Inferior parietal cortex (tissue), 1 donor: ENCODE data around the gene SYPL2.

Experiments
- DNase-seq: peaks from one replicate; pipeline ENCODE4 v3.0.0-alpha.2; 2016; ENCODE audit errors: extremely low spot score

The SYPL2 gene

GRCh38 chr1:109491372-109491771 lies 25.0 kb downstream of the SYPL2 start:
- no peak for DNase-seq

- no peak for DNase-seq
Observed at GRCh38 chr1:109492779-109493178, 26.4 kb downstream of the SYPL2 start.

DNA sequence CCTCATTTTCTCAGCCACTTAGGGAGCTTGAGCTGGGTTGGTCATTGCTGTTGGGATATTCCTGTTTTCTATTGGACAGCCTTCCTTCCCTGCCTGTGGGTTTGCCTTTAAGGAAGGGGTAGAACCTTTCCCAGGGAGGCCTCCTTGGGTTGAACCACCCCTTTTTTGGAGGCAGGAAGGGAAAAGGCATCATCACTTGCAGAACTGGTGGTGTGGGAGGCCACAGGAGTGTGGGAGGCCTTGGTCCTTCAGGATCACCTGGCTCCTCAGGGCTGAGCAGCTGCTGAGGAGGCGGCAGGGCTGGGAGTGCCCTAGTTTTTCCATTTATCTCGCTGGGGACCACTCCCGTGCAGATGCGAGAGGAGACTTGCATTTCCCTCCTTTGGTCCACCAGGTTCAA lies 26.9 kb downstream of the SYPL2 start:
- no peak for DNase-seq

- peak; percentile 89 for DNase-seq
Observed at GRCh38 chr1:109493805-109494539, 27.6 kb downstream of the SYPL2 start, which contains the start of gene CYB561D1. TSS of gene CYB561D1 (plus strand) at chr1:109494094. CDS start at chr1:109494140, 46 bp downstream.

DNA sequence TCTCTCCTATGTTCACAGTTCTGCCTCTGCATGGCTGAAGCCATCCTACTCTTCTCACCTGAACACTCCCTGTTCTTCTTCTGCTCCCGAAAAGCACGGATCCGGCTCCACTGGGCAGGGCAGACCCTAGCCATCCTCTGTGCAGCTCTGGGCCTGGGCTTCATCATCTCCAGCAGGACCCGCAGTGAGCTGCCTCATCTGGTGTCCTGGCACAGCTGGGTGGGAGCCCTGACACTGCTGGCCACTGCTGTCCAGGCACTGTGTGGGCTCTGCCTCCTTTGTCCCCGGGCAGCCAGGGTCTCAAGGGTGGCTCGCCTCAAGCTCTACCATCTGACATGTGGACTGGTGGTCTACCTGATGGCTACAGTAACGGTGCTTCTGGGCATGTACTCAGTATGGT lies 29.4 kb downstream of the SYPL2 start:
- no peak for DNase-seq

DNA sequence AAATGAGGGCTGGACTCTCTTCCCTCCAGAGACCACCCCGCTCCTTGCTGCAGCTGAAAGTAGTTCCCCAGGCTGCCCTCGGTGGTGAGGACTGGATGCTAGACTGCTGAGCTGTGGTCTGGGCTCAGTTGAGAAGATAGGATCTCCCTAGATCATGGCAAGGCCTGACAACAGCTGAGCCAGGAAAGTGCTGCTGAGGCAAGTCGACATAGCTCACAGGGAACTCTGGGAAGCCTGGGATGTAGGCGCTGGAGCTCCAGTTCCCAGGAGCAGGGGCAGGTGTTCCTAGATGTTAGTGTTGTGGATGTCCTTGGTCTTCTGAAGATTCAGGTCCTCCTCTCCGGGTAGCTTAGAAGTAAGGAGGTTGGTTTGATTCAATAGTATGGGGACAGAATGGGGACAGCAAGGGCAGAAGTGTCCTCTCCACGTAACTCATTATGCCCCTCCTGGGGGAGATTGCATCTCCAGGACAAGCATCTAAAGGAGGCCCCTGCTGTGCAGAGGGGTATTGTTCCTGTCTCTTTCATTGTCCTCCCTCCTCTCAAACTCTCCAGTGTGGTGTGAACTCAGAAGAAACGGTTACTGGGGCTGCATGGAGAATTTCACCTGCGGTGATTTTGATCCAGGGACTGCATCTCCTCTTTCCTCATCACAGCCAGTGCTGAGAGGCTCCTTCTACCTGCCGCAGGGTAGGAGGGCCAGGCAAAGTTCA lies 31.3 kb downstream of the SYPL2 start:
- DNase-seq = no peak

DNA sequence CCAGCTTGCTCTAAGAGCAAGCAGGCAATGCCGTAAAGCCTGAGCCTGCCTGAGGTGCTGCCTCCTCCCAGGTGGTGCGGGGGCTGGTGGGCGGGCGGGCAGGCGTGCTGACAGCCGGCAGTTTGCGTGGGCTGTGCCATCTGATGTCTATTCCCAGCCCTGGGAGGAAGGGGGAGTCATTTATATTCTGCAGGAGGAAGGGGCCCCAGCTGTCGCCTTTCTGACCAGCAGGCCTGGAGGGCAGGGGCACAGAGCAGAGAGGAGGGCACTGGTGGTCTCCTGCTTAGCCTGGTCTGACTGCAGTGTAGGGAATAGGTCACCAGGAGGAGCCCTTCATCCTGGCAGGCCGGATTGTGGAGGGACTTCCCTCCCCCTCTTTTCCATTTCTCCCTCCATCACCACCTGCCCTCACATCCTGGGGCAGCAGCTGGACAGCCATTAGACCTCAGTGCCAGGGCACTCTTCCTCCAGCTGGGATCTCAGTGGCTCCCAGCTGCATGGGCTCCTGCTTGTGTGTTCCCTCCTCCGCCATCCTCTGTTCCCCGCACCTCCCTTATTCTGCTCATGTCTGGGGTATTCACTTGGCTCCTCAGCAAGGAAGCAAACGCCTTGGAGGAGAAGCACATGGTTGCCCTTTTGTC lies 31.9 kb downstream of the SYPL2 start:
- no peak for DNase-seq

DNA sequence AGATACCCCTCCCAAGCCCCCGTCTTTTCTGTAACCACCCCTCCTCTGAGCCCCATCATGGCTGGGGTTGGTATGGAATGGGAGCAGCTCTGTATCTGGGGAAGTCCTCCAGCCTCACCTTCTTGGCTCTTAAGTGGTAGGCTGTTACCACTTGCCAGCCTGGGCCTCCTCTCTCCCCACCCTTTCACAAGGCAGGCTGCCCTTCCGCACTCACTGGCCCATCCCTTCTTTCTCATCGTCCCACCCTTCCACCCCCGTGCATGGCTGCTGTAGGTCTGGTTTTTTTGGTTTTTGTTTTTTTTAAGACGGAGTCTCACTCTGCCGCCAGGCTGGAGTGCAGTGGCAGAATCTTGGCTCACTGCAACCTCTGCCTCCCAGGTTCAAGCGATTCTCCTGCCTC lies 32.7 kb downstream of the SYPL2 start:
- DNase-seq = no peak

DNA sequence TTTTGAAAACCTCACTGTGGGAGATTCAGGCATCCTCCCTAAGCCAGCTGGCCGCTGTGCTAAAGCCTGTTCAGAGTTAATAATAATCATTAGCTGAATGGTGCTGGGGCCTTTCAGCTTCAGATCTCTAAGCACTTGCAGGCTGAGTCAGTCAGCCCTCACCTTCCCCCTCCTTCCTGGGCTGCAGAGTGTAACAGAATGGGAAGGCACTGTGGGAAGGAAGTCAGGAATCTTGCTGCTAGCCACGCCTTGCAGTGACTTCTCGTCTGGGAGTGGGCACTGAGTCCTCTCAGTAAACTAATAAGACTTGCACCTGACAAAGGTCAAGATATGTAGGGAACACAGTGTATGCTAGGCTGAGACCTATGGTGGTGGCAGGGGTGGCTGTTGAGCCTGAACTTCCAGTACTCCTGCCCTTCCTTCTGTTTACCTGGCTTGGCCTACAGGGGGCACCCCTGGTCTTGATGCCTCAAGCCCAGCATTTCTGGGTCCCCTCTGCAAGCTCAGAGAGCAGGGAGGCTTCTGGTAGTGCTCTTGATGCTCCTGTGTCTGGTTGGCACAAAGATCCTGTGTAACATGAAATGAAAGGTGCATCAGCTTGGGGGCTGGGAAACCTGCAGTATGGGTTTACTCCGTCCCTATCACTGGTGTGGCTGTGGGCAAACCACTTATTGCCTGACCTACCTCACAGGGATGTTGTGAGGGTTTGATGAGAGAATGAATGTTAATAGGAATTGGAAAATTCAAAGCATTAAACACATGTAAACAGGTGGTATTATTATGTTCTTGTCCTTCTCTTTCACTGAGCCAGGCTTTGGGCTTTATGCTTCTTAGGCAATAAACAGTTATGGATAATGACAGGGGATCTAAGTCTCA lies 33.6 kb downstream of the SYPL2 start:
- no peak for DNase-seq

DNA sequence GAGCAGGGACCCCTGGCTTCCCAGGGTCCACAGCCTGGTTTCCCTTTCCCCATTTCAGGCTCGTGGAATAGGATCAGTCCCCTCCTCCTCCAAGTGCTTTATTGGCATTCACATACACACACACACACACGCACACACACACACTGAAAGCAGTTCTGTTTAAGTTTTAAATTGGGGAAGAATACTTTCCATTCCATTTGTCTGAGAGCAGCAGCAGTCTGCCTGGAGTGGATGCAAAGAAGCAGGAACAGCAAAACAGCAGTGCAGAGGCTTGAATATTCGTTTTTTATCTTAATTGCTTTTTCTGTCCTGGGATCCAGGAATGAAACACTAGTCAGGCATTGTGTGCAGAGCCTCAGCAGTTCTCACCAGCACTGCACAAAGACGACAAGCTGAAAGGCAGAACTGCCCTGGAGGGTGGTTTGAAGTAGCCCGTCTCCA lies 34.6 kb downstream of the SYPL2 start:
- DNase-seq = no peak

DNA sequence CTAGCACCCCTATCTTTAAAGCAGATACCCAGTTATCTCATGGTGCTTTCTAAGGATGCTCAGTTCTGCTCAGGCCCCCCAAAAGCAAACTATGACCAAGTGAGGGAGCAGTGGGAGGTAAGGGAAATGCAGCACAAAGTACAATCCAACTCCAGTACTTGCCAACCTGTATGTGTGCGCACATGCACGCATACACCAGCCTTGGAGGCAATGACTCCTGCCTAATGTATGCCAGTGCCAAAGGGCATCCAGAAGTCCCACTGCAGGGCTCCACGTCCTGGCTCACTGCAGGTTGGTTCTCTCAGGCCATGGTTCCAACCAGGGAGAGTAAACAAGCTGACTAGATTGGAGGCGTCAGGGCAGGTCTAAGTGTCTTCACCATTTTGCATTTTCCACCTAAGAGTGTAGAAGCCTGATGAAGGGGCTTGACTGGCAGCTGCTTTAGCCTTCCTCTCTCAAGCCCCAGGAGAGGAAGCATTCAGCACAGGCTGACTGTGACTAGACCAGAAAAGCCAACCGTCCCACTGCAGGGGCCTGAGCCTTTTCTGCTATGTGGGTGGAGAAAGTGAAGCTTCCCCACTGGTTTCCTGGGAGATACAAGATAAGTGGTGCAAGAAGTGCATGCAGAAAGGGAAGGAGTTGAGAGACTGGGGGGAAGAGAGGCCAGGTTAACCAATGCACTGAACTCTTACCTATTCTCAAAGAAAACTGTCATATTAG lies 35.5 kb downstream of the SYPL2 start:
- DNase-seq = no peak

DNA sequence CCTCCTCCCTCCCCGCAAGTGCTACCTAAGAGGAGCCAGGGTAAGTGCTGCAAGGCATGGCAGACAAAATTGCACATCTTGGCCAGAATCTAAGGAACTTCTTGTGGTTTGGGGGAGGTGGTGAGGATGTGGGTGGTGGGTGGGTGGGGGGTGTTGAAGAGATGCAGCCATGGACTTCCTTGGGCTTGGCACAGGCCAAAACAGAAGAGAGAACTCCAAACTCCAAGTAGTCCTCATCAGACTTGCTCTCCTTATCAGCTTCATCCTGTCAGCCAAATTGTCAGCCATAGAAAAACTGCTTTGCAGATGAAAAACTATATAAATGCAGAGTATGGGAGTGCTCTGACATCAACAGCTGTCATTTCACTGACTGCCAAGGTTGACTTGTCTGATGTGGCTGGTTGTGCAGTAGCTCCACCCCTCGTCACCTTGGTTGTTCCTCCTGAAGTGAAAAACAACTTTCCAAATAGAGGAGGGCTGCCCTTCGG lies 36.1 kb downstream of the SYPL2 start:
- DNase-seq = no peak

GRCh38 chr1:109503935-109504334 lies 37.6 kb downstream of the SYPL2 start:
- DNase-seq = no peak

- DNase-seq = no peak
Observed at GRCh38 chr1:109504974-109505373, 38.6 kb downstream of the SYPL2 start.

GRCh38 chr1:109508001-109508872 lies 41.9 kb downstream of the SYPL2 start:
- DNase-seq = no peak

DNA sequence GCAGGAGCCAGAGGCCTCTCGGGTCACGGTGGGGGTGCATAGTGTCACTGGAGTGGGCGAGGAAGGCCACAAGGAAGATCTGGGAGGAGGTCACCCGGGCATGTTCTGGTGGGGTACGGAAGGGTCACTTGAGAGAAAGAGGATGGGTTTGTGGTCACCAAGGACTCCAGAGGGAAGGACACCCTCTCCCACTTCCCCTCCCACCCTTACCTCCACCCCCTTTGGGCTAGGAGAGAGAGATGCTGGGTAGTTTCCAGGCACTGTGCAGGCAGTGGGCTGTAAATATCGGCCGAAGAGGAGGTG lies 42.5 kb downstream of the SYPL2 start:
- no peak for DNase-seq

DNA sequence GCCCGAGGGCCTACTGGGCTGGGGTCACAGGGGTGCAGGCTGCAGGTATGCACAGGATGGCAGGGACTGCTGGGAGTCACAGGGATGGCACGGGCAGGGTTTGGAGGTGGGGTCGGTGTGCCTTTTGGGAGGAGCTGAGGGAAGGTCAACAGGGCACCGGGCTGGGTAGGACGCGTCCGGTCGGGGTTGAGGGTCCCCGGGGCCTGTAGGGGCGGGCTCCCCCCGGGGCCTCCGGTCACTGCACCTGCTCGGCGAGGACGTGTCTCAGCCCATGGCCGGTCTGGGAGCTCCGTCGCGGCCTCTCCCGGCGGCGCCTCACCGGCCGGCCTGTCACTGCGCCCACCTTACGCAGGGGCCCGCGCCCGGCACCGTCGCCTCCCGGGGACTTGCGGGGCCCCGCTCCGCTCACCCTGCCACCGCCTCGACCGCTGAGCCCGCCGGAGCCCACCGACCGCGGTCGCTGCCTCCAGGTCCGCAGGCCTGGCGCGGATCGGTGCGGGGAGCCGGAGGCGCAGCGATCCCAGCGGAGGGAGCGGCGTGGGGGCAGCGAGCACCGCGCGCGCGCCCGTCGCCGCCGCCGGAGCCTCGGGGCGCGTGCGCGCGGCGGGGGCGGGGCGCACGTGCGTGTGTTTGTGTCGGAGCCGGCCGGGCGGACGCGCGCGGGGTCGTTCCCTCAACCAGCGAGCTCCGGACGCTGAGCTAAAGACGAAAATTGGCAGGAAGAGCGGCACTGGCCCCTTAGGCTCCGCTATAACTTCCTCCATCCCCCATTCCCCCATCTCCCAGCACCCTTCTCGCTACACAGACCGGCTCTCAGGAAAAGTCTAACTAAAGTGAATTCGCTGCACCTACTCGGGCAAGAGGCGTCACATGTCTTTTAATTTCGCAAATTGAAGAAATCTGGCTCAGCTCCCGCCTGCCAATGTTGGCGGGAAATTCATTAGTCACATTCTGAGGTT lies 43.1 kb downstream of the SYPL2 start, which contains the start of gene AMIGO1:
TSS of gene AMIGO1 (minus strand) at position 552 of the 959 bp plus-strand sequence. CDS start 815 bp downstream, outside the sequence.
- no peak for DNase-seq

DNA sequence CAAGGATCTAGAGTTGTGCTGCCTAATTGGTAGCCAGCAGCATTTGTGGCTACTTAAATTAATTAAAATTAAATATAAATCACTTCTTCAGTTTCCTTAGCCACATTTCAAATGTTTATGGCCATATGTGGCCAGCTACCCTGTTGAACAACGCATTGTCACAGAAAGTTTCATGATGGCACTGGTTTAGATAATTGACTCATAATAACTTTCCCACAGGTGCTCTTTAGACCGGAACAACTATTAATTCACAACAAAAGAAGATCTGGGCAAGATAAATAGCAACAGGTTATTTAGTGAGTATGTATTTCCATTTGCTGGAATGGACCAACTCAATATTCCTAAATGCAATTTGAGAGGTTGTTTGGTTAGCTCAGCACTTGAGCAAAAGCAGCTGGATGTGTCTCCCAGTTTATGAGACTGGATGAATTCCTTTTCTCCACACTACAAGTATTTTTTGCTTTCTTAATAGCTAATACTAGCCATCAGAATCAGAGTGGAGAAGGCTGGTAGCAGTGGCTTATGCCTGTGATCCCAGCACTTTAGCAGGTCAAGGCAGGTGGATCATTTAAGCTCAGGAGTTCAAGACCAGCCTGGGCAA lies 46.9 kb downstream of the SYPL2 start:
- no peak for DNase-seq
